Dendritic cell treated with granulocyte-macrophage colony-stimulating factor and Interleukin-4, amounts not matched to agents 40 ng/mL and 50 ng/mL, for 4 days (primary cell): ENCODE measurements around the gene MACROD2.

Experiments used
- H3K27ac Mint-ChIP-seq: one replicate; pipeline ENCODE4 v1.8.0; 2022; ENCODE audit warnings: mild to moderate bottlenecking, mixed read lengths
- H3K27me3 Mint-ChIP-seq: one replicate; pipeline ENCODE4 v1.8.0; 2022; ENCODE audit warnings: mild to moderate bottlenecking, mixed read lengths
- H3K36me3 Mint-ChIP-seq: one replicate; pipeline ENCODE4 v1.8.0; 2022; ENCODE audit warnings: low read depth, mixed read lengths
- H3K4me1 Mint-ChIP-seq: one replicate; pipeline ENCODE4 v1.8.0; 2022; ENCODE audit warnings: low read depth, mixed read lengths
- H3K4me3 Mint-ChIP-seq: one replicate; pipeline ENCODE4 v1.8.0; 2022; ENCODE audit warnings: mild to moderate bottlenecking, moderate library complexity, mixed read lengths
- H3K9me3 Mint-ChIP-seq: one replicate; pipeline ENCODE4 v1.8.0; 2022; ENCODE audit warnings: mixed read lengths
- intact Hi-C: fragments of 100-400 bp; cut with micrococcal nuclease; formaldehyde crosslinking; loops from one replicate; pipeline ENCODE4 v1.15.0; 2022

Gene MACROD2

DNA sequence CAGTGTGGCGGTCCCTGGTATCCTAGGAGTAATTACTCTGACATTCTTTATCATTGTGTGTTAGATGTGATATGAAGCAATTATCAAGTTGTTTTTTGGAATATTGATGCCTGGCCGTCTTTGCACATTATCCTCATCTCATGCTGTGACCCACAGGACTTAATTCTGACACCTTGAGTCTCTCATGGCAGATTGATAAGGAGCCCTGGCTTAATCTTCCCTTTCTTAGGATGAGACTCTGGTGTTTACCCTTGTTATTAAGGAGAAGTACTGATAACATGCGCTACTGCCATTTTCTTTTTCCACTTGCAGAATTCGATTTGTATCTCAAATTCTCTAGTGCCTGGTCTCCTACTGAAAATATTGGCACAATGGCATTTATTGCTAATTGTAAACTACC is 1597.8 kb downstream of the MACROD2 start:
- Mint-ChIP-seq H3K4me3 (no peak overlapping the region), H3K27me3 (no peaks in the 10 kb centered on the region), H3K4me1 (no peaks in the 10 kb centered on the region), H3K36me3 (no peaks in the 10 kb centered on the region), H3K27ac (no peak overlapping the region), H3K9me3 (peaks cover 19% of the 10 kb centered on the region)
- intact Hi-C loops, result no loop called here

GRCh38 chr20:15594158-15594695 is 1598.9 kb downstream of the MACROD2 start:
- Mint-ChIP-seq H3K27me3 (no peaks in the 10 kb centered on the region), H3K36me3 (no peaks in the 10 kb centered on the region), H3K9me3 (peaks cover 10% of the 10 kb centered on the region), H3K4me1 (no peaks in the 10 kb centered on the region), H3K4me3 (no peak overlapping the region), H3K27ac (no peak overlapping the region)
- intact Hi-C loops, result no loop called here

DNA sequence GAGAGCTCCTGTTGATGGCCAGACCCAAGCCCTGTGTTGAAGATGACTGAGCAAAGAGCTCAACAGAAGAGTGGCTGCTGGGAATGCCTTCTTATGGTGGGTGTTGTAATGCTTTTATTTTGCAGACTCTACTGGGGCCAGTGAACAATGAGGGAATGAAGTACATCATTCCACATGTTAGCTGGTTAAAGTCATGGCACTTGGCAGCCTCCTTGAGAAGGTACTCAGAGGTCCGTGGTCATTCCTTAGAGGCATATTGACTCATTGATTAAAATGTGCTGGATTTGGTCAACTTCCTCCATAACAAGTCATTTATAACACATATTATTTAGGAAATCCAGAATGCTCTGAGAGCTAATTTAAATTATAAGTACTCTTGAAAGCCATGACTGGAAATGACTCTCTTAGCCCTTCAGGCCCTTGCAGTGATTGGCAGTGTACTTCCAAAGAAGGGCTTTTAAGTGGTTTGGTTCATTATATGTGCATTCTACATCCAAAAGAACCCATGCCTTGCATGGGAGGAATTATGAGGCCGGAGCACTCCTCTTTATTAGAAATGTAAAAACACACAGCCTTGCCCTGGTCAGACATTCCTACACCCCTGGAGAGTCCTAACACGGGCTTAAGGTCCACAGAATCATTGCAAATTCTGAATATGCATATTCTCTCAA is 1601.0 kb downstream of the MACROD2 start:
- Mint-ChIP-seq H3K4me1 (no peaks in the 10 kb centered on the region), H3K27me3 (no peaks in the 10 kb centered on the region), H3K36me3 (no peaks in the 10 kb centered on the region), H3K4me3 (no peak overlapping the region), H3K9me3 (peaks cover 10% of the 10 kb centered on the region), H3K27ac (no peak overlapping the region)
- intact Hi-C loops, result no loop called here

DNA sequence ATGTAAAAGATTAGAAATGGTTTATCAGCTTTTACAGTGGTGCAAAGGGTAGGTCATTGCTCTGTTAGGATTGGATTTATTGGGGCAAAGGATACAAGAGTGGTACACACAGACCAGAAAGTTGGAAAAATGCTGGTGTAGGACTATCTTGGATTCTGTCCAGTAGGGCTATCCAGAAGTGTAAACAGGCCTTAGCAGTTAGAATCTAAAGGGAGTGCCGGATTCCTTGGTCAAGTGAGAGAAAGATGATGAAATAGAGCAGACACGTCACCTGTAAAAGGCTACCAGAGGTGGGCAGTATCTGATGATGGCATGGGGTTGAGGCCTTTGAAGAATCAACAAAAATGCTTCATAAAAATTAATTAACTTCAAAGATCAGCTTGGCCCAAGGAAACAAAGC is 1602.0 kb downstream of the MACROD2 start:
- H3K36me3 Mint-ChIP-seq, result no peaks in the 10 kb centered on the region
- peaks cover 10% of the 10 kb centered on the region for H3K9me3 Mint-ChIP-seq
- H3K4me3 Mint-ChIP-seq, result no peak overlapping the region

DNA sequence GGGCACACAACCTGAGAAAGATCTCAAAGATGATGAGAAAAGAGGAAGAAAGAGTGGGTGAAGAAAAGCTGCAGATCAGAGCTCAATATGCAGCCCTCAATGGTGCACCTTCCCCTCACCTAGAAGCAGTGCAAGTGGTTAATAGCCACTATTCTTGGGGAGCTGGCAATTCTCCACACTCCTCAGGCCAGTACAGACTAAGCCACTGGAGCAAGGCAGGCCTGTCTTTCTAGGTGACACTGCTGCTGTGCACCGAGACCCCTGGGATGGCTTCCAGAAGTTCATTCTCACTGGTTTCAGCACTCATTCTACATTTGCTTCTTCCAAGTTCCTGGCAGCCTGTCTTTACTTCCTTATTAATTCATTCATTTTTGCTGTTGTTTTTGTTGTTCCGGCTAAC is 1604.6 kb downstream of the MACROD2 start:
- Mint-ChIP-seq H3K36me3 (no peaks in the 10 kb centered on the region), H3K9me3 (peaks cover 10% of the 10 kb centered on the region), H3K4me3 (no peak overlapping the region), H3K4me1 (no peaks in the 10 kb centered on the region), H3K27me3 (no peaks in the 10 kb centered on the region), H3K27ac (no peak overlapping the region)
- intact Hi-C loops, result no loop called here

More for the DNA sequence above, 1602.0 kb downstream of the MACROD2 start:
- Mint-ChIP-seq H3K4me1 (no peaks in the 10 kb centered on the region), H3K27ac (no peak overlapping the region), H3K27me3 (no peaks in the 10 kb centered on the region)
- intact Hi-C loops, result no loop called here

DNA sequence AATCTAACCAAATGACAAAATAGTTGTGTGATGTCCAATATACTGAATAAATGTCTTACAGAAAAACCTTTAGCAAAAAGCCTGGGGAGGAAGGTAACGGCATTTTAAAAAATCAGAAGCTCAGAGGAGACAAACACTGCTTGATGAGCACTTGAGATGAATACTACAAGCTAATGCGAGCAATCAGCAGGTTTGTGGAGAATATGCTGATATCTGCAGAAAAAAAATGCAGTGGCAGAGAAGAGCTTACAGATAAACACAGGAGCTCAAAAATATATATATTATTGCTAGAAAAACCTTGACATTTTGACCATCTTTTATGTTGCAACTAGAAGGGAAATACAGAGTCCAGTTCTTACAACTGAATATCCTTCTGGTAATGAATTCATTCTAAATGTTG is 1605.2 kb downstream of the MACROD2 start:
- H3K27ac Mint-ChIP-seq, result no peak overlapping the region
- peaks cover 10% of the 10 kb centered on the region for H3K9me3 Mint-ChIP-seq
- no peak overlapping the region for H3K4me3 Mint-ChIP-seq
- no peaks in the 10 kb centered on the region for H3K27me3 Mint-ChIP-seq
- no peaks in the 10 kb centered on the region for H3K36me3 Mint-ChIP-seq
- intact Hi-C loops, result no loop called here
- H3K4me1 Mint-ChIP-seq, result no peaks in the 10 kb centered on the region

GRCh38 chr20:15603506-15603905 is 1608.2 kb downstream of the MACROD2 start:
- H3K27me3 Mint-ChIP-seq, result no peaks in the 10 kb centered on the region
- H3K27ac Mint-ChIP-seq, result no peak overlapping the region
- no peaks in the 10 kb centered on the region for H3K4me1 Mint-ChIP-seq
- intact Hi-C loops, result no loop called here
- H3K4me3 Mint-ChIP-seq, result no peak overlapping the region
- H3K36me3 Mint-ChIP-seq, result no peaks in the 10 kb centered on the region
- H3K9me3 Mint-ChIP-seq, result peaks cover 9% of the 10 kb centered on the region

GRCh38 chr20:15603978-15604805 is 1608.9 kb downstream of the MACROD2 start:
- intact Hi-C loops, result no loop called here
- H3K27me3 Mint-ChIP-seq, result no peaks in the 10 kb centered on the region
- H3K36me3 Mint-ChIP-seq, result no peaks in the 10 kb centered on the region
- peaks cover 15% of the 10 kb centered on the region for H3K9me3 Mint-ChIP-seq
- no peaks in the 10 kb centered on the region for H3K4me1 Mint-ChIP-seq
- H3K4me3 Mint-ChIP-seq, result no peak overlapping the region
- H3K27ac Mint-ChIP-seq, result no peak overlapping the region

DNA sequence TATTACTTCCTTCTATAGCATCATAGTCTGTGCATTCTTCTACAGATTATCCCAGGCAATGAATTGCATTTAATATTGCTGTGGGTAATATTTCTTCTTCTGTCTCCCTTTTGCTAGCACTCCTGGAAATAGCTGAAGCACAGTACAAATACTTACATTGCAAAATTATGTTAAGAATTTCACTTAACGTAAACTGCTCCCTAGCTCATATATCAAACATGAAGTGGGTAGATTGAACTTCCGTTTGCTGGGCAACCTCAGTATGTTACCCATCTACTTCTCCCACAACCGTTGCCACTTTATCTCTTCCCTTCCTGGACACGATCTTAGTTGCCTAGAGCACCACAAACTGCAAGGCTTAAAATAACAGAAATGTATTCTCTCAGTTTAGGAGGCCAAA is 1614.6 kb downstream of the MACROD2 start:
- Mint-ChIP-seq H3K4me1 (peaks cover 5% of the 10 kb centered on the region), H3K36me3 (no peaks in the 10 kb centered on the region), H3K27ac (no peak overlapping the region), H3K4me3 (no peak overlapping the region), H3K27me3 (no peaks in the 10 kb centered on the region), H3K9me3 (peaks cover 15% of the 10 kb centered on the region)
- intact Hi-C loops, result no loop called here

GRCh38 chr20:15610787-15611186 is 1615.5 kb downstream of the MACROD2 start:
- no peaks in the 10 kb centered on the region for H3K36me3 Mint-ChIP-seq
- H3K27me3 Mint-ChIP-seq, result no peaks in the 10 kb centered on the region
- H3K4me3 Mint-ChIP-seq, result no peak overlapping the region
- intact Hi-C loops, result no loop called here
- no peak overlapping the region for H3K27ac Mint-ChIP-seq
- peaks cover 5% of the 10 kb centered on the region for H3K4me1 Mint-ChIP-seq
- H3K9me3 Mint-ChIP-seq, result peaks cover 14% of the 10 kb centered on the region

DNA sequence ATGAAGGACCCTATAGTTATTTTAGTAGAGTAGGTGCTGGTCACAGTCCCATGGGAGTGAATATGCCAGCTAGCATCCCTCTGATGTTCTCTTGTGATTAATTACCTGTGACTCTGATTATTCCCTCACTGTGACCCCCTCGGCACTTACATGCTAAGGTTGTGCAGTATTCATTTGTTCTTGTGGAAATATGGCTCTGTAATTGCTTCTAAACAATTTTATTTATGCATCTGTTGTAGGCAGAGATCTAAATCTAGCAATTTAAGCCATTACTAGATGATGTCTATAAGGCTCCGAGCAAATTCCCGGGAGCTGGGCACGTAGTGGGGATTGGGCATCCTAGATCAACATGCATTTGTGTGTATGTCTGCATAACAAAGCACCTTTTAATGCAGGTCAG is 1616.2 kb downstream of the MACROD2 start:
- intact Hi-C loops, result no loop called here
- Mint-ChIP-seq H3K9me3 (peaks cover 13% of the 10 kb centered on the region), H3K4me1 (peaks cover 5% of the 10 kb centered on the region), H3K27me3 (no peaks in the 10 kb centered on the region), H3K36me3 (no peaks in the 10 kb centered on the region), H3K4me3 (no peak overlapping the region), H3K27ac (no peak overlapping the region)

- Mint-ChIP-seq H3K36me3 (no peaks in the 10 kb centered on the region), H3K9me3 (peaks cover 19% of the 10 kb centered on the region), H3K4me3 (no peak overlapping the region), H3K27me3 (no peaks in the 10 kb centered on the region), H3K4me1 (peaks cover 5% of the 10 kb centered on the region), H3K27ac (no peak overlapping the region)
- intact Hi-C loops, result no loop called here
Observed at GRCh38 chr20:15612198-15612597, 1616.9 kb downstream of the MACROD2 start.

GRCh38 chr20:15612769-15613168 is 1617.5 kb downstream of the MACROD2 start:
- intact Hi-C loops, result no loop called here
- Mint-ChIP-seq H3K36me3 (no peaks in the 10 kb centered on the region), H3K27me3 (no peaks in the 10 kb centered on the region), H3K27ac (no peak overlapping the region), H3K9me3 (peaks cover 22% of the 10 kb centered on the region), H3K4me3 (no peak overlapping the region), H3K4me1 (peaks cover 5% of the 10 kb centered on the region)

DNA sequence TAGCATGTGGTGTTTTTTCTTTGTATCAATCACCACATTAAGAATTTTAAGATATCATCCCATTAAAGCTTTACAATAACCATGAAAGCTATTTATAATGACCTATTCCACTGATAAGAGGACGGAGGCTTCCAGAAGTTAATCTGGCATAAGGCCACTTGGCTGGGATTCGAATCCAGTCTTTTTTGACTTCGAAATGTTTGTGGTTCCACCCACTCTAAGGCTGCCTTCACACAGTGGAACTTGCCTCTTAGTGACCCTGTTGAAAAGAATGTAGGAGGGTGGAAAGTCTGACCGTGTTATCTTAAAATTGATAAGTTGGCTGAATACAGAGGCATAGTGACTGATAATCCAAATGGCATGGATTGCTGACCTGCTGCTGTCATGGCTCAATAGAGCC is 1618.2 kb downstream of the MACROD2 start:
- H3K9me3 Mint-ChIP-seq, result peaks cover 26% of the 10 kb centered on the region
- no peak overlapping the region for H3K4me3 Mint-ChIP-seq
- intact Hi-C loops, result no loop called here
- H3K36me3 Mint-ChIP-seq, result no peaks in the 10 kb centered on the region
- peaks cover 5% of the 10 kb centered on the region for H3K4me1 Mint-ChIP-seq
- no peak overlapping the region for H3K27ac Mint-ChIP-seq
- H3K27me3 Mint-ChIP-seq, result no peaks in the 10 kb centered on the region
